IMR-90 (cell line): ENCODE data around the gene DAGLA. TPM values are rescaled to one million over a fixed set of nuclear protein-coding genes. Genes with fewer than 3 reads are reported as not detected.

Source experiments
- ATAC-seq: fragments of 200-7000 bp; cut with Tn5 transposase; 2 replicates; pipeline ENCODE4 v1.9.1; 2020; ENCODE audit warnings: low read depth, mild to moderate bottlenecking, moderate library complexity
- BruUV-seq: library from RNA; stranded (reverse); fragments of 400-500 nt; replicated peaks from 2 replicates; lab custom pipeline; 2021; lab: Mats Ljungman, UMichigan
- CTCF ChIA-PET: fragments of 300-600 bp; formaldehyde crosslinking; extraction: SDS; loops from one replicate; lab custom pipeline; 2021; ENCODE audit warnings: antibody characterized with exemption; lab: Yijun Ruan, JAX
- POLR2A ChIA-PET: fragments of 300-600 bp; sonication (Branson Sonifier 250); formaldehyde crosslinking; loops from one replicate; lab custom pipeline; 2022; ENCODE audit warnings: antibody characterized with exemption; ENCODE audit not compliant: unreplicated experiment; lab: Charles Lee
- DNase-seq: peaks from one replicate; pipeline ENCODE4 v3.0.0; 2013
- H2AFZ ChIP-seq: replicated peaks from 2 replicates; pipeline ENCODE3; 2013; ENCODE audit warnings: low read length, mild to moderate bottlenecking; ENCODE audit not compliant: poor library complexity
- H2AK5ac ChIP-seq: 2 replicates; pipeline ENCODE4 v1.6.1; 2013; ENCODE audit warnings: low read depth, low read length, inconsistent platforms
- H2AK9ac ChIP-seq: replicated peaks from 2 replicates; pipeline ENCODE3; 2013; ENCODE audit warnings: mild to moderate bottlenecking, low read depth, low read length, moderate library complexity; ENCODE audit not compliant: poor library complexity
- H2BK120ac ChIP-seq: 2 replicates; pipeline ENCODE4 v1.6.1; 2013; ENCODE audit warnings: low read depth, low read length, inconsistent platforms
- H2BK15ac ChIP-seq: 3 replicates; pipeline ENCODE4 v1.6.1; 2013; ENCODE audit warnings: low read depth, low read length, inconsistent platforms
- H2BK20ac ChIP-seq: 2 replicates; pipeline ENCODE4 v1.6.1; 2013; ENCODE audit warnings: low read depth, mild to moderate bottlenecking, inconsistent platforms, low read length, moderate library complexity
- H2BK5ac ChIP-seq: 2 replicates; pipeline ENCODE4 v1.6.1; 2013; ENCODE audit warnings: mild to moderate bottlenecking, low read depth, low read length, inconsistent platforms; ENCODE audit not compliant: poor library complexity, severe bottlenecking
- H3K14ac ChIP-seq: replicated peaks from 2 replicates; pipeline ENCODE4 v1.6.1; 2013; ENCODE audit warnings: low read depth, low read length, inconsistent platforms
- H3K18ac ChIP-seq: 2 replicates; pipeline ENCODE4 v1.6.1; 2013; ENCODE audit warnings: low read depth, low read length, control low read depth
- H3K23ac ChIP-seq: 2 replicates; pipeline ENCODE4 v1.6.1; 2013; ENCODE audit warnings: low read depth, low read length, inconsistent platforms
- H3K27ac ChIP-seq: 2 replicates; pipeline ENCODE4 v1.5.1; 2013; ENCODE audit warnings: mild to moderate bottlenecking, control low read depth, low read length; ENCODE audit not compliant: insufficient read depth
- H3K27me3 ChIP-seq: 2 replicates; pipeline ENCODE4 v1.6.1; 2013; ENCODE audit warnings: low read length; ENCODE audit not compliant: control insufficient read depth, insufficient read depth
- H3K36me3 ChIP-seq: 2 replicates; pipeline ENCODE4 v1.6.1; 2013; ENCODE audit warnings: low read length, mixed read lengths; ENCODE audit not compliant: control insufficient read depth, insufficient read depth
- H3K4ac ChIP-seq: 2 replicates; pipeline ENCODE4 v1.6.1; 2013; ENCODE audit warnings: low read depth, low read length, inconsistent platforms
- H3K4me1 ChIP-seq: 2 replicates; pipeline ENCODE4 v1.6.1; 2013; ENCODE audit warnings: low read length, mixed read lengths; ENCODE audit not compliant: control insufficient read depth, insufficient read depth
- H3K4me2 ChIP-seq: 2 replicates; pipeline ENCODE4 v1.6.1; 2013; ENCODE audit warnings: low read depth, mild to moderate bottlenecking, control low read depth, low read length, moderate library complexity
- H3K4me3 ChIP-seq: 2 replicates; pipeline ENCODE4 v1.5.1; 2013; ENCODE audit warnings: low read depth, mild to moderate bottlenecking, control low read depth, low read length, moderate library complexity; ENCODE audit not compliant: insufficient read depth
- H3K56ac ChIP-seq: 2 replicates; pipeline ENCODE4 v1.6.1; 2013; ENCODE audit warnings: low read length, inconsistent platforms; ENCODE audit not compliant: insufficient read depth; ENCODE audit errors: extremely low read depth
- H3K79me1 ChIP-seq, 2 experiments: 2 replicates each; pipeline ENCODE4 v1.6.1; 2013; ENCODE audit warnings: low read length in 2 of 2, inconsistent platforms in 1 of 2, low read depth in 1 of 2
- H3K9ac ChIP-seq: 2 replicates; pipeline ENCODE4 v1.6.1; 2013; ENCODE audit warnings: low read depth, low read length, control low read depth
- H3K9me1 ChIP-seq: 2 replicates; pipeline ENCODE4 v1.6.1; 2013; ENCODE audit warnings: low read length, inconsistent platforms; ENCODE audit not compliant: insufficient read depth
- H3K9me3 ChIP-seq: 2 replicates; pipeline ENCODE4 v1.6.1; 2013; ENCODE audit warnings: low read length; ENCODE audit not compliant: control insufficient read depth, insufficient read depth
- H4K20me1 ChIP-seq: 2 replicates; pipeline ENCODE4 v1.6.1; 2013; ENCODE audit warnings: low read length, inconsistent platforms; ENCODE audit not compliant: insufficient read depth
- H4K5ac ChIP-seq: 2 replicates; pipeline ENCODE4 v1.6.1; 2013; ENCODE audit warnings: mild to moderate bottlenecking, low read depth, low read length, control low read depth
- H4K8ac ChIP-seq, 2 experiments: 2 replicates each; pipeline ENCODE4 v1.6.1; 2013; ENCODE audit warnings: low read depth in 2 of 2, low read length in 2 of 2, control low read depth in 1 of 2, inconsistent platforms in 1 of 2
- H4K91ac ChIP-seq: 2 replicates; pipeline ENCODE4 v1.6.1; 2013; ENCODE audit warnings: low read depth, low read length, inconsistent platforms; ENCODE audit not compliant: insufficient read depth
- FOS ChIP-seq: fragments of 150-350 bp; IDR thresholded peaks from 2 replicates; pipeline ENCODE4 v1.6.1; 2016; ENCODE audit warnings: low read depth, low read length
- WGBS, 2 experiments: methylation state at CpG; one replicate each; pipeline versions ENCODE4 v1.1.5 to v1.1.7; 2013; ENCODE audit warnings: missing lambda C conversion rate in 2 of 2; ENCODE audit not compliant: insufficient read length in 1 of 2; ENCODE audit errors: extremely low coverage in 2 of 2; 5-methylcytosine and 5-hydroxymethylcytosine counted together
- dilution Hi-C: fragments of 300-500 bp; cut with HindIII; formaldehyde crosslinking; loops from one replicate; pipeline ENCODE4 v1.14.3; 2018; ENCODE audit warnings: low sequenced_read_pairs; ENCODE audit not compliant: unreplicated experiment
- in situ Hi-C: fragments of 300-500 bp; cut with MboI; formaldehyde crosslinking; loops from 3 replicates; pipeline ENCODE4 v1.14.3; 2019; ENCODE audit warnings: low sequenced_read_pairs, inconsistent platforms, mixed read lengths
- intact Hi-C: fragments of 100-400 bp; cut with micrococcal nuclease; formaldehyde crosslinking; loops from 2 replicates; pipeline ENCODE4 v1.10.0; 2022
- polyA plus RNA-seq, 3 experiments: library from polyadenylated mRNA; depleted of rRNA; stranded (reverse); fragments of >200 nt; gene quantifications; 2 replicates each; pipeline ENCODE4 v1.2.3, GENCODE V29; 2012; ENCODE audit warnings: low replicate concordance in 1 of 3
- total RNA-seq: library from RNA; depleted of rRNA; stranded (reverse); fragments of >200 nt; gene quantifications from 2 replicates; pipeline ENCODE4 v1.2.3, GENCODE V29; 2012

DAGLA gene
- total and polyA plus RNA-seq, 2 of the 4 experiments (the other 2 are of a cell fraction): 0.90 to 3.8 TPM

GRCh38 chr11:61775606-61776554 is 95.7 kb downstream of the DAGLA start:
- in situ Hi-C loops: no loop called here
- H2BK15ac ChIP-seq: no peak overlapping the region
- dilution Hi-C loops: no loop called here
- no peaks in the 10 kb centered on the region for H3K36me3 ChIP-seq
- no peaks in the 10 kb centered on the region for H3K9me3 ChIP-seq
- H2AFZ ChIP-seq: no peak overlapping the region
- 88% methylated on average over 14 of the region's 20 CpGs; no CpG with 5 or more reads in 1 of the 2 experiments for WGBS, 2 experiments
- ATAC-seq (no peak), DNase-seq (no peak)
- H3K27ac ChIP-seq: no peak overlapping the region
- no peak overlapping the region for H4K8ac ChIP-seq
- no peaks in the 10 kb centered on the region for H3K27me3 ChIP-seq
- H3K9ac ChIP-seq: no peak overlapping the region
- POLR2A ChIA-PET: no interaction called here
- no peaks in the 10 kb centered on the region for H4K20me1 ChIP-seq
- H4K5ac ChIP-seq: no peak overlapping the region
- CTCF ChIA-PET: no interaction called here
- H3K79me1 ChIP-seq: no peaks in the 10 kb centered on the region
- no peak for TF ChIP-seq FOS
- no peak overlapping the region for H3K23ac ChIP-seq
- no peak overlapping the region for H2AK5ac ChIP-seq
- H3K4me2 ChIP-seq: no peak overlapping the region
- no peaks in the 10 kb centered on the region for H3K9me1 ChIP-seq
- no peak overlapping the region for H3K4ac ChIP-seq
- H3K4me3 ChIP-seq: no peak overlapping the region
- H2BK20ac ChIP-seq: no peak overlapping the region
- H3K18ac ChIP-seq: no peak overlapping the region
- no TSS peak for BruUV-seq
- intact Hi-C loops: loop anchor here (1.0 kb wide), 2 partner anchors 24 to 29 kb away; partner anchors contain the start of gene MYRF
- no peaks in the 10 kb centered on the region for H3K4me1 ChIP-seq
- no peak overlapping the region for H3K56ac ChIP-seq
- no peak overlapping the region for H3K14ac ChIP-seq
- H2AK9ac ChIP-seq: no peak overlapping the region
- H2BK120ac ChIP-seq: no peak overlapping the region
- no peak overlapping the region for H2BK5ac ChIP-seq
- no peak overlapping the region for H4K91ac ChIP-seq
